AG10803 (cell line): Measurements from ENCODE around the gene CFAP92.
"Not testable (repeated sequence)": the region's sequence is repeated elsewhere in the genome, so short reads cannot be mapped to it uniquely, and the experiment has no call there.

Source experiments
- DNase-seq: peaks from one replicate; pipeline ENCODE4 v3.0.0; 2010; ENCODE audit warnings: low read depth
- H3K4me3 ChIP-seq: 2 replicates; pipeline ENCODE4 v1.5.1; 2011; ENCODE audit warnings: mild to moderate bottlenecking, low read length, control low read depth
- CTCF ChIP-seq: conservative IDR thresholded peaks from 2 replicates; pipeline ENCODE4 v1.5.1; 2011; ENCODE audit warnings: mild to moderate bottlenecking, low read length, control low read depth, inconsistent platforms

The CFAP92 gene

GRCh38 chr3:128872744-128873143 lies 121.1 kb downstream of the CFAP92 start:
- no peak for TF ChIP-seq CTCF
- DNase-seq: no peak

GRCh38 chr3:128872282-128872681 lies 121.6 kb downstream of the CFAP92 start:
- DNase-seq: no peak
- TF ChIP-seq CTCF: no peak
- H3K4me3 ChIP-seq: no peak overlapping the region

More at GRCh38 chr3:128872744-128873143, 121.1 kb downstream of the CFAP92 start:
- H3K4me3 ChIP-seq: no peak overlapping the region

GRCh38 chr3:128870347-128870746 lies 123.5 kb downstream of the CFAP92 start:
- no peak for TF ChIP-seq CTCF
- H3K4me3 ChIP-seq: no peak overlapping the region
- no peak for DNase-seq

- TF ChIP-seq CTCF: no peak
- H3K4me3 ChIP-seq: no peak overlapping the region
- peak; percentile 8 for DNase-seq
Observed at GRCh38 chr3:128867200-128868125, 126.4 kb downstream of the CFAP92 start.

GRCh38 chr3:128864849-128865804 lies 128.7 kb downstream of the CFAP92 start:
- H3K4me3 ChIP-seq: not testable (repeated sequence)
- DNase-seq: peak; percentile 13

- H3K4me3 ChIP-seq: no peak overlapping the region
- DNase-seq: no peak
- TF ChIP-seq CTCF: no peak
Observed at GRCh38 chr3:128864351-128864811, 129.5 kb downstream of the CFAP92 start.

GRCh38 chr3:128863560-128863959 lies 130.3 kb downstream of the CFAP92 start:
- peak; percentile 26; the same call in 1 of the 2 replicates for TF ChIP-seq CTCF
- no peak overlapping the region for H3K4me3 ChIP-seq
- DNase-seq: no peak
